Measurements from ENCODE around the gene ACR.

ACR gene

DNA sequence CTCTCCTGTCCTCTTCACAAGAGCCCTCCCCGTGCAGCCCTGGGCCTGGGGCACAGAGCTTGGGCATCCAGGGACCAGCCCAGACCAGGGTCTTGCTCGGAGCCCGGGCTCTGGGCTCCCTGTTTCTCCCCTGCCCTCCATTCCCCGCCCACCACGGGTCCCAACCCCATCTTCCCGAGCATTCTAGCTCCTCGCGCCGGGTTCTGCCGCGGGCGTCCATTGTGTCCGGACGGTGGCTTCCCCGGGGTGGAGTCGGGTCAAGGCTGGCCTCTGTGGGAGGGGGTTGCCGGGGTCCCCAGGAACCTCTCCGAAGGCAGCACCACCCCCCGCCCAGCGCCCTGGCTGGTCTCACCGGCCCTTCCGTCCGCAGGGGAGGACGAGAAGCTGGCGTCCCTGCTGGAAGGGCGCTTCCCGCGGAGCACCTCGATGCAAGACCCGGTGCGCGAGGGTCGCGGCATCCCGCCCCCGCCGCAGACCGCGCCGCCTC is 18.1 kb upstream of the ACR start:
- no peak for DNase-seq

DNA sequence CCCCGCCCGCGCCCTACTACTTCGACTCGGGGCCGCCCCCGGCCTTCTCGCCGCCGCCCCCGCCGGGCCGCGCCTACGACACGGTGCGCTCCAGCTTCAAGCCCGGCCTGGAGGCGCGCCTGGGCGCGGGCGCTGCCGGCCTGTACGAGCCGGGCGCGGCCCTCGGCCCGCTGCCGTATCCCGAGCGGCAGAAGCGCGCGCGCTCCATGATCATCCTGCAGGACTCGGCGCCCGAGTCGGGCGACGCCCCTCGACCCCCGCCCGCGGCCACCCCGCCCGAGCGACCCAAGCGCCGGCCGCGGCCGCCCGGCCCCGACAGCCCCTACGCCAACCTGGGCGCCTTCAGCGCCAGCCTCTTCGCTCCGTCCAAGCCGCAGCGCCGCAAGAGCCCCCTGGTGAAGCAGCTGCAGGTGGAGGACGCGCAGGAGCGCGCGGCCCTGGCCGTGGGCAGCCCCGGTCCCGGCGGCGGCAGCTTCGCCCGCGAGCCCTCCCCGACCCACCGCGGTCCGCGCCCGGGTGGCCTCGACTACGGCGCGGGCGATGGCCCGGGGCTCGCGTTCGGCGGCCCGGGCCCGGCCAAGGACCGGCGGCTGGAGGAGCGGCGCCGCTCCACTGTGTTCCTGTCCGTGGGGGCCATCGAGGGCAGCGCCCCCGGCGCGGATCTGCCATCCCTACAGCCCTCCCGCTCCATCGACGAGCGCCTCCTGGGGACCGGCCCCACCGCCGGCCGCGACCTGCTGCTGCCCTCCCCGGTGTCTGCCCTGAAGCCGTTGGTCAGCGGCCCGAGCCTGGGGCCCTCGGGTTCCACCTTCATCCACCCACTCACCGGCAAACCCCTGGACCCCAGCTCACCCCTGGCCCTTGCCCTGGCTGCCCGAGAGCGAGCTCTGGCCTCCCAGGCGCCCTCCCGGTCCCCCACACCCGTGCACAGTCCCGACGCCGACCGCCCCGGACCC is 17.4 kb upstream of the ACR start:
- no peak for DNase-seq

DNA sequence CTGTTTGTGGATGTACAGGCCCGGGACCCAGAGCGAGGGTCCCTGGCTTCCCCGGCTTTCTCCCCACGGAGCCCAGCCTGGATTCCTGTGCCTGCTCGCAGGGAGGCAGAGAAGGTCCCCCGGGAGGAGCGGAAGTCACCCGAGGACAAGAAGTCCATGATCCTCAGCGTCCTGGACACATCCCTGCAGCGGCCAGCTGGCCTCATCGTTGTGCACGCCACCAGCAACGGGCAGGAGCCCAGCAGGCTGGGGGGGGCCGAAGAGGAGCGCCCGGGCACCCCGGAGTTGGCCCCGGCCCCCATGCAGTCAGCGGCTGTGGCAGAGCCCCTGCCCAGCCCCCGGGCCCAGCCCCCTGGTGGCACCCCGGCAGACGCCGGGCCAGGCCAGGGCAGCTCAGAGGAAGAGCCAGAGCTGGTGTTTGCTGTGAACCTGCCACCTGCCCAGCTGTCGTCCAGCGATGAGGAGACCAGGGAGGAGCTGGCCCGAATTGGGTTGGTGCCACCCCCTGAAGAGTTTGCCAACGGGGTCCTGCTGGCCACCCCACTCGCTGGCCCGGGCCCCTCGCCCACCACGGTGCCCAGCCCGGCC is 16.7 kb upstream of the ACR start:
- no peak for DNase-seq

DNA sequence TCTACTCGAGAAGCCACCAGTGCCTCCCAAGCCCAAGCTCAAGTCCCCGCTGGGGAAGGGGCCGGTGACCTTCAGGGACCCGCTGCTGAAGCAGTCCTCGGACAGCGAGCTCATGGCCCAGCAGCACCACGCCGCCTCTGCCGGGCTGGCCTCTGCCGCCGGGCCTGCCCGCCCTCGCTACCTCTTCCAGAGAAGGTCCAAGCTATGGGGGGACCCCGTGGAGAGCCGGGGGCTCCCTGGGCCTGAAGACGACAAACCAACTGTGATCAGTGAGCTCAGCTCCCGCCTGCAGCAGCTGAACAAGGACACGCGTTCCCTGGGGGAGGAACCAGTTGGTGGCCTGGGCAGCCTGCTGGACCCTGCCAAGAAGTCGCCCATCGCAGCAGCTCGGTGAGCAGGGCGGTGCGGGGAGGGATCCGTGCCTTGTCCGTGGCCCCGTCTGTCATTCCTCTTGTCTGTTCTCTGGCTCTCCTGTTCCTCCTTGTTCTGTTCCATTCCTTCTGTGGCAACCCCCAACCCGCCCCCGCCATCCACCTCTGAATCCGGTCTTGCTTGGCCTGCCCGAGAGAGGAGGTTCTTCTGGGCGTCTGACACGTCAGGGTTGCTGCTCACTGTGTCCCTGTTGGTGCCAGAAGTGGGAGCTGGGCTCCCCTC is 15.8 kb upstream of the ACR start:
- DNase-seq = no peak

- DNase-seq = no peak
Measured at GRCh38 chr22:50722716-50723428, 15.1 kb upstream of the ACR start.

GRCh38 chr22:50723991-50724390 is 14.0 kb upstream of the ACR start:
- DNase-seq = peak; percentile 54

DNA sequence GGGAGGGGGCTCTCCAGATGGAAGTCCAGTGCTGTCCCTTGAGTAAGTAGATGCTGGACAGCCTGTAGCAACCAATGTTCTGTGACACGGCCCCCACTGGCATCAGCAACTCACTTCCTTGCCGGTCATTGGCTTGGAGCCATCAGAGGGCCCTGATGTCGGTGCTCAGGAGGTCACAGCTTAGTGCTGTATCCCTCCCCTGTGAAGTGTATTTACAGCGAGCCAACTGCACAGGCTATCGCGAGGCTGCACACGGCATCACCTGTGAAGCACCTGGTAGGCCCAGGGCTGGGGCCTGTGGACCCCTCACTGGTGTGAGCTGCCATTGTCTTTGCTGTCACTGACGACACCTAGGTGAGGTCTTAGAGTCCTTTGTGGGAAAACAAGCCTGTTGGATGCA is 13.4 kb upstream of the ACR start:
- DNase-seq = no peak

- DNase-seq = no peak
Measured at GRCh38 chr22:50725597-50725996, 12.4 kb upstream of the ACR start.

DNA sequence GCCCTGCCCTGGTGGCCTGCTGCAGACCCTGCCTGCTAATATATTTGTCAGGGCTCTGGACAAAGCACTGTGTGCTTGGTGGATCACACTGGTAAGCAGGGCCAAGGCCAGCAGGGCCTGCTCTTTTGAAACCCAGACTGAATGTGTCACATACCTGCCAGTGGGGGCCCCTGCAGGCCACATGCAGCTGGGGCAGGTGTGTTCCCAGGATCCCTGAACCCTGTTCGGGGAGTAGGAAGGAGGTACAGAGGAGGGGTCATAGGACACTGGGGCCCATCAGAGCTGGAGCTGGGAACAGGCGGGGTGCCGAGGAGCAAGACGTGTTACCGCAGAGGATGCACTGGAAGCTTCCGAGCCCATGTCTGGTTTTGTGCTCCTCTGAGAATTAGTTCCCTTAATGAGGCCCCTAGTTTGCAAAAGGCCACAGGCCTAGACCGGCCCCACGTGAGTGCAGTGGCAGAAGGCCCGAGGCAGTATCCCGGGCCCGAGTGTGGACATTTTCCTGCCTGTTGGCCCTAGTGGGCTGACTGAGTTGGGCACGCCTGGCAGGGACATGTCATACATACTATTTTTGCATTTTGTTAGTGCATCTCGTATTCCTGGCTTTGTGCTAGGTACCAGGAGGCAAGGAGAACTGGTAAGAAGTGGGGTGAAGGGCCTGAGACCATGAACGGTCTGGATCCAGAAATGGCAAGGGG is 11.2 kb upstream of the ACR start:
- no peak for DNase-seq

DNA sequence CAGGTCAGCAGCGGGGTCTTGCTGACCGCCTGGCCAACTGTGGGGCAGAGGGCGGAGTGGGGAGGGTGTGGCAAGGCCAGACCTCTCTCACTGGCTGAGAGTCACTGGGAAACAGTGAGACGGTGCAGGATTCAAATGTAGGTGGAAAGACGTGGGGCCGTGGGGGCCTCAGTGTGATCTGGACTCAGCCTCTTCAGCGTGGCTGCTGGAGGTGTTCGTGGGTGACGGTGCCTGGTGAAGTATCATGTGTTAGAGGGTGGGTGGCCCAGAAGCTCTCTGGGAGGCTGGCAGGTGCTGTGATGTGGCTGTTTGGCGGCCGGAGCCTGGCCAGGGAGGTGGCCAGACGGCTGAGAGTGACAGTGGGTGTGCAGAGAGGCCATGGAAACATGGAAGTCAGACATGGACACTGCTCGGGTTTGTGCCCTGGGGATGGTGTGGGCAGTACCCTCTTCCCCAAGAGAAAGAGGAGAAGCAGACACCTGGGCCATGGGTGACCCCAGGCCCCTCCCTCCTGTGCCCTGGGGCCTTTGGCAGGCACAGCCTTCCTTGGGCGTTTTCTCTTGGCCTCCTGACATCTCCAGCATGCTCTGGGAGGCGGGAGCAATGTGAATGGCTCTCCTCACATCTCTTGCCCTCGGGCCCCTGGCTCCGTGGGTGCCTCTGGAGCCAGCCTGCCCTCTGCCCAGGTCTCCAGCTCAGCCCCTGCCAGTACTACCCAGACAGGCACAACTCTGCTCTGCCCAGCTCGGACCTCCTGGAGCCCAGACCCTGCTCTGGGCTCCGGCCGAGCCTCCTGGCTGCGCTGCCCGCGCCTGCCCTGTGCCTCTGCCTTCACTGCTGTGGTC is 10.1 kb upstream of the ACR start:
- no peak for DNase-seq

DNA sequence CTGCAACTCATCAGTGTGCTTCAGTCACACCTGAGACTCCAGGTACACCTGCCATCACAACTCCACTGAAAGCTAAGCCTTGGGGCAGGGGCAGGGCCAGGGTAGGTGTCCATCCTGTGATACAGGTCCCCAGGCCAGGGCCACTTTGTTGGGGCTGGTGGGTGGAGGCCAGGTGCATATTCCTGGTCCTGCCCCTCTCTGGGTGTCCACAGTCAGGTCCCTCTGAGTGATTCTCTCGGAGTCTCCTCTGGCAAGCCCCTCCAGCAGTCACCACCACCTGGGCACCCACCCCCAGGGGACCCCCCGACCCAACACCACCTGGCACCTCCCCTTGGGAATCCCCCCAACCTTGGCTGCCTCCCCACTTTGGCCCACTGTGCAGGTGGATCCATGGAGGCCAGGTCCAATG is 9.5 kb upstream of the ACR start:
- DNase-seq = no peak

- no peak for DNase-seq
Measured at GRCh38 chr22:50729391-50730012, 8.5 kb upstream of the ACR start.

DNA sequence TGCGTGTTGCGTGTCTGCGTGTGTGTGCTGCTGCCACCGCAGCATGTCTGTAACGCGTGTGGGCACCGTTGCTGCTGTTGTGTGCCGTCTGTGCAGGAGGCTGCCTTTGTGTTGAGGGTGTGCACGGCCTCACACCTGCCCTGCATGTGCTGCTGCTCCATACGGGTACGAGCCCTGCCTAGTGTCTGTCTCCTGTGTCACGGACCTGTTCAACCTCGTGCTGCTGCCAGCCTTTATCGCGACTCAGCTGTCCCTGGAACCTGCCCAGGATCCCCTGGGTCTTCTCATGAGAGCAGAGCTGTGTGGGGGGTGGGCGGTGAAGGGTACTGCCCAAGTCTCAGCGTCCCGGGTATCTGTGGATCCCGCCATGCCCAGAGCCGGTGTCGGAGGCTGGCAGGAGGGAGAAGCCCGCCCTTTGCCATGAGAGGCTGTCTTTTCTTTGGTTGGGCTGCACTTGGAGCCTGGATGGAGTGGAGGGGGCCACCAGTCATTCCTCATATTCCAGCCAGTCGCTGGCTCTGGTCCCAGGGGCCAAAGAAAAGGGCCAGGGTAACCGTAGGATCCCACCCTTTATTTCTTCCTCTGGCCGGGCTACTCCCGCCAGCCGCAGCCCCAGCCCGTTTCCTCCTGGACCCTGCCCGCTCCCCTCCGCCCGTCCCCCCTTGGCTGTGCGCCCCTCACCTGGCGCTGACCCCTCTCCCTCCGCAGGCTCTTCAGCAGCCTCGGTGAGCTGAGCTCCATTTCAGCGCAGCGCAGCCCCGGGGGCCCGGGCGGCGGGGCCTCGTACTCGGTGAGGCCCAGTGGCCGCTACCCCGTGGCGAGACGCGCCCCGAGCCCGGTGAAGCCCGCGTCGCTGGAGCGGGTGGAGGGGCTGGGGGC is 7.8 kb upstream of the ACR start:
- no peak for DNase-seq

DNA sequence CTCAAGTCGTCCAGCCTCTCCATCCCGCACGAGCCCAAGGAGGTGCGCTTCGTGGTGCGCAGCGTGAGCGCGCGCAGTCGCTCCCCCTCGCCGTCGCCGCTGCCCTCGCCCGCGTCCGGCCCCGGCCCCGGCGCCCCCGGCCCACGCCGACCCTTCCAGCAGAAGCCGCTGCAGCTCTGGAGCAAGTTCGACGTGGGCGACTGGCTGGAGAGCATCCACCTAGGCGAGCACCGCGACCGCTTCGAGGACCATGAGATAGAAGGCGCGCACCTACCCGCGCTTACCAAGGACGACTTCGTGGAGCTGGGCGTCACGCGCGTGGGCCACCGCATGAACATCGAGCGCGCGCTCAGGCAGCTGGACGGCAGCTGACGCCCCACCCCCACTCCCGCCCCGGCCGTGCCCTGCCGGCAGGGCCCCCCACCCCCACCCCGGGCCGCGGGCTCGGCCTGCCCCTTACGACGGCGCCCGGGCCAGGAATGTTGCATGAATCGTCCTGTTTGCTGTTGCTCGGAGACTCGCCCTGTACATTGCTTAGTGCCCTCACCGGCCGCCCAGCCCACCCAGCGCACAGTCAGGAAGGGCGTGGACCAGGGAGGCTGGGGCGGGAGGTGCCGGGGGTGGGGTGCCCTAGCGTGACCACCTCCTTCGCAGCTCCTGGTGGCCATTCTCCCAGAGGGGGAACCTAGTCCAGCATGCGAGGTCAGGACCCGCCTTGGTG is 6.9 kb upstream of the ACR start:
- DNase-seq = no peak

DNA sequence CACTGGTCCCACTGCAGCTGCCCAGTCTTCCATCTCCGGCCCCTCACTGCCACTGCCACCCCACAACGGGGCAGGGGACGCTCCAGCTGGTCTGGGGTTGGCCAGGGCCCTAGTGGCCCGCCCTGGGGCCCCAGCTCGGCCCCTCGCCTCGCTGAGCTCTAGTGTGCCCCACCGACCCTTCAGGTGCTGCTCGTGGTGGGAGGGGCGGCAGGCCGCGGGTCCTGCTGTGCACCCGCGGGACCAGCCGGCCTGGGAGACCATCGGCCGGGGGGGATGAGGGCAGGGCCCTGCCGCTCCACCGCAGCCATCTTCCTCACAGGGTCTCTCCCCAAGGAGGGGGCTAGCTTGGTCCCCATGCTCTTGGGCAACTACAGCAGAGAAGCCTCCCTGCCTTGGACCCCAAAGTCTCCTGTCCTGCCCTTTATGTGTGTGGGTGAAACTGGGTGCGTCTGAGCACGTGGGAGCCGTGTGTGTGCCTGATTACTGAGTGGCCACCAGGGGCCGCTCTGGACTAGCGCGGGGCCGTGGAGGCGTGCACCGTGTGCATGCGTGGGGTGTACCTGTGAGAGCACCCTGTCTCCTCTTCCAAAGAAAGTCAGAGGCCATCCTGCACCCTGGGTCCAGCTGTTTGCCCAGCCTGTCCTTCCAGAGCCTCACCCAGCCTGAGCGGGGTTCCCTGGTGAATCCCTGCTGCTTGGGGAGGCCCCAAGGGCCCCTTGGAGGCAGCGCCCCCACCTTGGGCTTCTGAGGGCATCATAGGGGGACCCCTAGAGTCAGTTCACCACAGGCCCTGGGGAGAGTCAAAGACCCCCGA is 6.0 kb upstream of the ACR start:
- peak; percentile 2 for DNase-seq

DNA sequence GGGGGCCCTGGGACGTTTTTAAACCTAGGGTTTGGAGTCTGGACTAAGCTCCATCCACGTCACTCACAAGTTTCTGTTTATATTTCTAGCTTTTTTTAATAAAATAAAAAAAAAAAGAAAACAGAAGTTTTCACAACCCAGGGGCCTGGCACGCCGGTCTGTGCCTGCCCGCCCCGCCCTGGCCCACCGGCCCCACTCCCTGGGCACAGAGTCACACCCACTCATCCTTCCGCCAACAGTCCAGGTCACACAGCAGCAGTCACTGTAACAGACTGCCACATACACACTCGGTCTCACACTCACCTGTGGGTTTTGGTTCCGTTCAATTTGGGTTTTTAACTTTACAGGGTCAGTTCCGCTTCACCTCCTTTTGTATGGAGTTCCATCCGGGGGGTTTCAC is 5.3 kb upstream of the ACR start:
- DNase-seq = no peak

DNA sequence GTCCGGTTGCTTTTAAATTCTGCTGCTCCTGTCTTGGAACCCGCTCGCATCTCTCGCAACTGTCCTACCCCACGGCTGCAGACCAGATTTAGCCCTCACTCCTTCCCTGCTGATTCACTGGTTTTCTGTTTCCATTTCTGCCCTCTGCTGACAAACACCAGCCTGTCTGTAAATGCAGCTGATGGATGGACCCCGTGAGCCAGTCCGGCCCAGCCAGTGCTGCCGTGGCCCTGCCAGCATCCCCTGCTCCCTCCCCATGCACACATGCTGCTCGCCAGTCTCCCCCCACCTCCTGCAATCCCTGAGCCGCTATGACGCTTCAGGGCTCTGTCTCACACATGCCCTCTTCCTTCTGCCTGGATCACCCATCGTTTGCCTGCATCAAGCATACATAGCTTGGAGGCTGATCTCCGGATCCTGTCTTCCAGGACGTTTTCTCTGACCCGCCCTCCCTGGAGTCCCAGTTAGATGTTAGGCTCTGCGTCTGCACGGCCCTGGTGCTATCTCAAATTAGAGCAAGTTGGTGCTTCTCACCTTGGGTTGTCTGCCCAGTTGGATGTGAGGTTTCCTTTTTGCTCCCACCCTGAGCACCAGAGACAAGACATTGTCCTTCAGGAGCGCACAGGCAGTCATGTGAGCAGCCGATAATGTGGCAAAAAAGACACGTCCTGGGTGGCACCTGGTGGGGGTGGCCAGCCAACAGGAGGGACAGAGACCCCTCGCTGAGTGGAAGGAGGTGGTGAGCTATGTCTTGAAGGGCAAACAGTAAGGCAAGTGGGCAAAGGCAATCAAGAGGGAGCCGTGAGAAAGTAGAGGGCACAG is 4.3 kb upstream of the ACR start:
- DNase-seq = no peak
